WTC11 (cell line): Measurements from ENCODE around the gene HES2. TPM values are rescaled to one million over a fixed set of nuclear protein-coding genes. Genes with fewer than 3 reads are reported as not detected.
A peak's percentile ranks its signal among the peaks of the same experiment; 100 is the strongest.
"Not testable (repeated sequence)": the region's sequence is repeated elsewhere in the genome, so short reads cannot be mapped to it uniquely, and the experiment has no call there.

Experiments
- ATAC-seq: fragments of 200-7000 bp; cut with Tn5 transposase; 2 replicates; pipeline ENCODE4 v1.10.0; 2021; ENCODE audit warnings: mild to moderate bottlenecking, moderate library complexity
- CTCF ChIA-PET: fragments of 300-600 bp; sonication (Branson Sonifier 250); formaldehyde crosslinking; loops from one replicate; lab custom pipeline; 2021; ENCODE audit warnings: antibody characterized with exemption; lab: Charles Lee
- POLR2A ChIA-PET: fragments of 350-600 bp; sonication (Branson Sonifier 250); formaldehyde crosslinking; loops from one replicate; lab custom pipeline; 2021; ENCODE audit warnings: antibody characterized with exemption; lab: Charles Lee
- DNase-seq: peaks from one replicate; pipeline ENCODE4 v3.0.0; 2021; ENCODE audit warnings: low spot score
- H3K27ac Mint-ChIP-seq: 2 replicates; pipeline ENCODE4 v1.8.0; 2021; ENCODE audit warnings: mixed read lengths
- H3K27me3 Mint-ChIP-seq: 2 replicates; pipeline ENCODE4 v1.8.0; 2021; ENCODE audit warnings: low read depth, mild to moderate bottlenecking, moderate library complexity, mixed read lengths
- H3K36me3 Mint-ChIP-seq: 2 replicates; pipeline ENCODE4 v1.8.0; 2021; ENCODE audit warnings: mixed read lengths
- H3K4me1 Mint-ChIP-seq: 2 replicates; pipeline ENCODE4 v1.8.0; 2022; ENCODE audit warnings: mixed read lengths
- H3K4me3 Mint-ChIP-seq: 2 replicates; pipeline ENCODE4 v1.8.0; 2021; ENCODE audit warnings: mild to moderate bottlenecking, moderate library complexity, mixed read lengths
- H3K9me3 Mint-ChIP-seq: 2 replicates; pipeline ENCODE4 v1.8.0; 2021; ENCODE audit warnings: mixed read lengths
- CREB1 ChIP-seq: sonication (generic); formaldehyde crosslinking; IDR thresholded peaks from 2 replicates; pipeline ENCODE4 v1.8.0; 2023; ENCODE audit warnings: mild to moderate bottlenecking, missing genetic modification reagents
- E2F5 ChIP-seq: sonication (generic); formaldehyde crosslinking; IDR thresholded peaks from 2 replicates; pipeline ENCODE4 v1.8.1; 2022; ENCODE audit warnings: mild to moderate bottlenecking, moderate library complexity, missing genetic modification reagents
- ETV6 ChIP-seq: sonication (generic); formaldehyde crosslinking; IDR thresholded peaks from 2 replicates; pipeline ENCODE4 v1.8.1; 2022; ENCODE audit warnings: mild to moderate bottlenecking, missing genetic modification reagents
- FOXP1 ChIP-seq: sonication (generic); formaldehyde crosslinking; IDR thresholded peaks from 2 replicates; pipeline ENCODE4 v1.8.0; 2022; ENCODE audit warnings: missing genetic modification reagents, mild to moderate bottlenecking, moderate library complexity, borderline replicate concordance
- GABPB1 ChIP-seq: sonication (generic); formaldehyde crosslinking; IDR thresholded peaks from 2 replicates; pipeline ENCODE4 v1.8.1; 2023; ENCODE audit warnings: mild to moderate bottlenecking, missing genetic modification reagents
- GRHL2 ChIP-seq: fragments of 250-450 bp; sonication (Bioruptor Pico); IDR thresholded peaks from 2 replicates; pipeline ENCODE4 v1.8.0; 2022; ENCODE audit warnings: mild to moderate bottlenecking, moderate library complexity; ENCODE audit not compliant: insufficient replicate concordance, severe bottlenecking
- HMGA2 ChIP-seq: fragments of 250-450 bp; sonication (Bioruptor Pico); IDR thresholded peaks from 2 replicates; pipeline ENCODE4 v1.4.0; 2021; ENCODE audit warnings: mild to moderate bottlenecking, moderate library complexity
- NR3C1 ChIP-seq: sonication (generic); formaldehyde crosslinking; conservative IDR thresholded peaks from 2 replicates; pipeline ENCODE4 v1.8.1; 2023; ENCODE audit warnings: low read depth, mild to moderate bottlenecking, missing genetic modification reagents
- RELA ChIP-seq: sonication (generic); formaldehyde crosslinking; IDR thresholded peaks from 2 replicates; pipeline ENCODE4 v1.8.1; 2022; ENCODE audit warnings: missing genetic modification reagents, mild to moderate bottlenecking, borderline replicate concordance
- TCF7 ChIP-seq: sonication (generic); formaldehyde crosslinking; IDR thresholded peaks from 2 replicates; pipeline ENCODE4 v1.8.0; 2022; ENCODE audit warnings: mild to moderate bottlenecking, low read depth, missing genetic modification reagents, moderate library complexity
- ZNF219 ChIP-seq: sonication (generic); formaldehyde crosslinking; IDR thresholded peaks from 2 replicates; pipeline ENCODE4 v1.8.0; 2023; ENCODE audit warnings: missing genetic modification reagents, mild to moderate bottlenecking, borderline replicate concordance
- ZNF416 ChIP-seq: fragments of 250-450 bp; sonication (Bioruptor Pico); IDR thresholded peaks from 2 replicates; pipeline ENCODE4 v1.9.0; 2021; ENCODE audit warnings: mild to moderate bottlenecking, inconsistent platforms
- ZNF423 ChIP-seq: fragments of 250-450 bp; sonication (Bioruptor Pico); IDR thresholded peaks from 2 replicates; pipeline ENCODE4 v2.1.2; 2022; ENCODE audit warnings: mild to moderate bottlenecking, moderate library complexity
- total RNA-seq: library from RNA; stranded (reverse); gene quantifications from 3 replicates; pipeline ENCODE4 v1.2.3, GENCODE V29; 2021
- TF ChIP-seq, protein P1 (sequence below): fragments of 200-600 bp; IDR thresholded peaks from 2 replicates; pipeline ENCODE4 v1.8.0; 2022; ENCODE audit warnings: antibody characterized with exemption
- TF ChIP-seq, protein P2 (sequence below): sonication (generic); formaldehyde crosslinking; IDR thresholded peaks from 2 replicates; pipeline ENCODE4 v1.8.0; 2023; ENCODE audit warnings: missing genetic modification reagents
- TF ChIP-seq, protein P3 (sequence below): sonication (generic); formaldehyde crosslinking; conservative IDR thresholded peaks from 2 replicates; pipeline ENCODE4 v1.8.1; 2022; ENCODE audit warnings: mild to moderate bottlenecking, missing genetic modification reagents
- TF ChIP-seq, protein P4 (sequence below): sonication (generic); formaldehyde crosslinking; IDR thresholded peaks from 2 replicates; pipeline ENCODE4 v1.8.0; 2022; ENCODE audit warnings: mild to moderate bottlenecking, missing genetic modification reagents

The HES2 gene
- total RNA-seq, 1 experiment from 2014 or later = 2.7 TPM

DNA sequence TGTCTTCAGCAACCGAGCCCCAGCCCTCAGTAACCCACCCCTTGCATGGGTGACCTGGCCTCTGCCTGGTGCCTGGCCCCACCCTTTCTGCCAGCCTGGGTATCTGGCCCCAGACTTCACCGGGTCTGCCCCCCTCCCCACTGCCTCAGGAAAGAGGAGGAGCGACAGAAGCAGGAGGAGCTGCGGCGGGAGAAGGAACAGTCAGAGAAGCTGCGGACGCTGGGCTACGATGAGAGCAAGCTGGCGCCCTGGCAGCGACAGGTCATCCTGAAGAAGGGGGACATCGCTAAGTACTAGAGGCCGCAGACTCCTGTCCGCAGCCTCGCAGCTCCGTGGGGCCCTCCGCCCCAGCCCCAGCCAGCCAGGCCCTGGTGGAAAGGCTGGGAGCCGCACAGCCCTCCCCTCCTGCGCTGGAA is 40.1 kb upstream of the HES2 start (continued):
- TF ChIP-seq, protein P1, sequence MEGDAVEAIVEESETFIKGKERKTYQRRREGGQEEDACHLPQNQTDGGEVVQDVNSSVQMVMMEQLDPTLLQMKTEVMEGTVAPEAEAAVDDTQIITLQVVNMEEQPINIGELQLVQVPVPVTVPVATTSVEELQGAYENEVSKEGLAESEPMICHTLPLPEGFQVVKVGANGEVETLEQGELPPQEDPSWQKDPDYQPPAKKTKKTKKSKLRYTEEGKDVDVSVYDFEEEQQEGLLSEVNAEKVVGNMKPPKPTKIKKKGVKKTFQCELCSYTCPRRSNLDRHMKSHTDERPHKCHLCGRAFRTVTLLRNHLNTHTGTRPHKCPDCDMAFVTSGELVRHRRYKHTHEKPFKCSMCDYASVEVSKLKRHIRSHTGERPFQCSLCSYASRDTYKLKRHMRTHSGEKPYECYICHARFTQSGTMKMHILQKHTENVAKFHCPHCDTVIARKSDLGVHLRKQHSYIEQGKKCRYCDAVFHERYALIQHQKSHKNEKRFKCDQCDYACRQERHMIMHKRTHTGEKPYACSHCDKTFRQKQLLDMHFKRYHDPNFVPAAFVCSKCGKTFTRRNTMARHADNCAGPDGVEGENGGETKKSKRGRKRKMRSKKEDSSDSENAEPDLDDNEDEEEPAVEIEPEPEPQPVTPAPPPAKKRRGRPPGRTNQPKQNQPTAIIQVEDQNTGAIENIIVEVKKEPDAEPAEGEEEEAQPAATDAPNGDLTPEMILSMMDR = no peak

DNA sequence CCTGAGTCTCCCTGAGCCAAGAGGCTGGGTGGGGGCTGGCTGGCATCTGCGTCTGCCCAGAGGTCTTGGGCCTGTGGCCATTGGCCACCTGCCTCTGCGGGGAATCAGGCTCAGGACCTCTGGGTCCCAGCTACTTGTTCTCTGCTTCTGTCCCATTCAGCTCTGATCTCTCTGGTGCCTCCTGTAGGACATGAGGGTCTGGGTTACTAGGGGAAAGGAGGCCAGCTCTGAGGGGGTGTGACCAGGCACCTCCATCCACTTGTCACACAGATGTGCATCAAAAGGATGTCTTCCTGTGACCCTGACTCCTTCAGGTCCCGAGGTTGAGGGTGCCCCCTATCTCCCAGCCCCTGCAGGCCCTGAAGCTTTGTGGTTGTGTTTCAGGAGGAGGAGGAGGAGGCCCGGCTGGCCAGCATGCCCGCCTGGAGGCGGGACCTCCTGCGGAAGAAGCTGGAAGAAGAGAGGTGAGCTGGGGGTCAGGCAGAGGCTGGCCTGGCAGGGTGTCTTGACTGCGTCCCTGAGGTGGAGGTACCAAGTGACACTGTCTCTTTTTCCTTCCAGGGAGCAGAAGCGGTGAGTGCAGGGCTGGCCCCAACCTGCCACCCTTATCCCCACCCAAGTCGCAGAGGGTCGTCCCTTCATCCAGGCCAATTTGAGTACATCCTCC is 37.2 kb upstream of the HES2 start:
- Mint-ChIP-seq H3K4me3 (no peak overlapping the region), H3K27ac (no peak overlapping the region), H3K4me1 (peaks cover 25% of the 10 kb centered on the region), H3K9me3 (no peaks in the 10 kb centered on the region), H3K36me3 (peaks cover 2% of the 10 kb centered on the region; the same call in 1 of the 2 replicates), H3K27me3 (no peaks in the 10 kb centered on the region)
- ChIA-PET POLR2A (no interaction called here), CTCF (interaction anchor here (0.6 to 4.4 kb wide), 14 partner anchors 9 to 190 kb away, joined by 3 to 35 read pairs (median 6); partner anchors contain the start of genes PLEKHG5 and TNFRSF25)
- no peak for TF ChIP-seq RELA (CRISPR knock-in tag)
- TF ChIP-seq GRHL2 = no peak
- no peak for TF ChIP-seq NR3C1 (CRISPR knock-in tag)
- TF ChIP-seq GABPB1 = no peak
- no peak for TF ChIP-seq TCF7 (CRISPR knock-in tag)
- TF ChIP-seq ETV6 (CRISPR knock-in tag) = no peak
- TF ChIP-seq, protein P2, sequence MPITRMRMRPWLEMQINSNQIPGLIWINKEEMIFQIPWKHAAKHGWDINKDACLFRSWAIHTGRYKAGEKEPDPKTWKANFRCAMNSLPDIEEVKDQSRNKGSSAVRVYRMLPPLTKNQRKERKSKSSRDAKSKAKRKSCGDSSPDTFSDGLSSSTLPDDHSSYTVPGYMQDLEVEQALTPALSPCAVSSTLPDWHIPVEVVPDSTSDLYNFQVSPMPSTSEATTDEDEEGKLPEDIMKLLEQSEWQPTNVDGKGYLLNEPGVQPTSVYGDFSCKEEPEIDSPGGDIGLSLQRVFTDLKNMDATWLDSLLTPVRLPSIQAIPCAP (CRISPR knock-in tag) = no peak
- TF ChIP-seq, protein P3, sequence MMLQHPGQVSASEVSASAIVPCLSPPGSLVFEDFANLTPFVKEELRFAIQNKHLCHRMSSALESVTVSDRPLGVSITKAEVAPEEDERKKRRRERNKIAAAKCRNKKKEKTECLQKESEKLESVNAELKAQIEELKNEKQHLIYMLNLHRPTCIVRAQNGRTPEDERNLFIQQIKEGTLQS (CRISPR knock-in tag) = no peak
- no peak for TF ChIP-seq ZNF416
- TF ChIP-seq ZNF423 (CRISPR knock-in tag) = no peak
- TF ChIP-seq ZNF219 (CRISPR knock-in tag) = no peak
- ATAC-seq (peak; percentile 18), DNase-seq (no peak)

- CTCF ChIA-PET = interaction anchor here (0.6 to 4.4 kb wide), 25 partner anchors 8 to 251 kb away, joined by 3 to 35 read pairs (median 6); partner anchors contain the start of genes PLEKHG5 and TNFRSF25
- DNase-seq = not testable (repeated sequence)
- peak; percentile 11; the same call in 1 of the 2 replicates for ATAC-seq
Observed at GRCh38 chr1:6455752-6456520, 36.2 kb upstream of the HES2 start.

GRCh38 chr1:6454856-6455751 is 35.4 kb upstream of the HES2 start:
- peaks cover 19% of the 10 kb centered on the region for H3K4me1 Mint-ChIP-seq
- ChIA-PET CTCF (interaction anchor here (0.6 to 4.4 kb wide), 18 partner anchors 9 to 250 kb away, joined by 3 to 35 read pairs (median 4); partner anchors contain the start of gene TNFRSF25), POLR2A (no interaction called here)
- H3K27me3 Mint-ChIP-seq = no peaks in the 10 kb centered on the region
- H3K4me3 Mint-ChIP-seq = no peak overlapping the region
- no peaks in the 10 kb centered on the region for H3K9me3 Mint-ChIP-seq
- ATAC-seq (peak; percentile 46), DNase-seq (peak; percentile 52)
- no peak overlapping the region for H3K27ac Mint-ChIP-seq
- H3K36me3 Mint-ChIP-seq = peaks cover 2% of the 10 kb centered on the region; the same call in 1 of the 2 replicates
- TF ChIP-seq, protein P4, sequence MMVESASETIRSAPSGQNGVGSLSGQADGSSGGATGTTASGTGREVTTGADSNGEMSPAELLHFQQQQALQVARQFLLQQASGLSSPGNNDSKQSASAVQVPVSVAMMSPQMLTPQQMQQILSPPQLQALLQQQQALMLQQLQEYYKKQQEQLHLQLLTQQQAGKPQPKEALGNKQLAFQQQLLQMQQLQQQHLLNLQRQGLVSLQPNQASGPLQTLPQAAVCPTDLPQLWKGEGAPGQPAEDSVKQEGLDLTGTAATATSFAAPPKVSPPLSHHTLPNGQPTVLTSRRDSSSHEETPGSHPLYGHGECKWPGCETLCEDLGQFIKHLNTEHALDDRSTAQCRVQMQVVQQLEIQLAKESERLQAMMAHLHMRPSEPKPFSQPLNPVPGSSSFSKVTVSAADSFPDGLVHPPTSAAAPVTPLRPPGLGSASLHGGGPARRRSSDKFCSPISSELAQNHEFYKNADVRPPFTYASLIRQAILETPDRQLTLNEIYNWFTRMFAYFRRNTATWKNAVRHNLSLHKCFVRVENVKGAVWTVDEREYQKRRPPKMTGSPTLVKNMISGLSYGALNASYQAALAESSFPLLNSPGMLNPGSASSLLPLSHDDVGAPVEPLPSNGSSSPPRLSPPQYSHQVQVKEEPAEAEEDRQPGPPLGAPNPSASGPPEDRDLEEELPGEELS (CRISPR knock-in tag) = 0 out of 2 replicates have a peak, but pooled peaks have one; percentile 30
- TF ChIP-seq GRHL2 (no peak), E2F5 (CRISPR knock-in tag) (no peak), HMGA2 (CRISPR knock-in tag) (no peak), CREB1 (CRISPR knock-in tag) (no peak), FOXP1 (CRISPR knock-in tag) (peak; percentile 49; the same call in 1 of the 2 replicates)

More at GRCh38 chr1:6455752-6456520, 36.2 kb upstream of the HES2 start:
- H3K9me3 Mint-ChIP-seq, H3K27ac Mint-ChIP-seq, H3K4me3 Mint-ChIP-seq, H3K36me3 Mint-ChIP-seq, POLR2A ChIA-PET, H3K27me3 Mint-ChIP-seq: not testable (repeated sequence)
- peaks cover 24% of the 10 kb centered on the region for H3K4me1 Mint-ChIP-seq
